PC-9 (cell line): Measurements from ENCODE around the gene LMNB1.

Experiments
- EZH2 ChIP-seq: fragments of 200-600 bp; sonication (generic); IDR thresholded peaks from 2 replicates; pipeline ENCODE4 v1.8.0; 2017; ENCODE audit warnings: antibody characterized with exemption, low read depth
- TF ChIP-seq, protein P1 (sequence below): fragments of 200-600 bp; sonication (generic); conservative IDR thresholded peaks from 2 replicates; pipeline ENCODE4 v1.6.1; 2017; ENCODE audit warnings: mixed run types, antibody characterized with exemption, mild to moderate bottlenecking, moderate library complexity

DNA sequence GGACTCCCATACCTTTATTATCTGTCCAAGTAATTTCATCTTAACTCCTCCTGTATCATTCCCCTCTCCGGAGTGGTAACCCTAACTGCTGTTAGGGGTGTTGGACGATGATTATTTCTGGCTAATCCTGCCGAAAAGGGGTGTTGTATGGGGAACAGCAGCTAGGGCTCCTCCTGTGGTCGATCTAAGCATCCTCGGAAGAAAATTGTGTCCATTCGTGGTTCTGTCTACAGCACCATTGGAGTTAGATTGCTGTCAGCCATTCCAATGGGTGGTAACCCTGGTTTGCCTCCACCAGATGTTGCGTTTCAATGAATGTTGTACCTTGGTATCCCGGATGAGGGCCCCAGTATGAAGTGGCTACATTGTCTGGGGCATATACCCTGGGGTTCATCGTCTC, 35.6 kb upstream of the LMNB1 start:
- TF ChIP-seq EZH2: no peak
- TF ChIP-seq, protein P1, sequence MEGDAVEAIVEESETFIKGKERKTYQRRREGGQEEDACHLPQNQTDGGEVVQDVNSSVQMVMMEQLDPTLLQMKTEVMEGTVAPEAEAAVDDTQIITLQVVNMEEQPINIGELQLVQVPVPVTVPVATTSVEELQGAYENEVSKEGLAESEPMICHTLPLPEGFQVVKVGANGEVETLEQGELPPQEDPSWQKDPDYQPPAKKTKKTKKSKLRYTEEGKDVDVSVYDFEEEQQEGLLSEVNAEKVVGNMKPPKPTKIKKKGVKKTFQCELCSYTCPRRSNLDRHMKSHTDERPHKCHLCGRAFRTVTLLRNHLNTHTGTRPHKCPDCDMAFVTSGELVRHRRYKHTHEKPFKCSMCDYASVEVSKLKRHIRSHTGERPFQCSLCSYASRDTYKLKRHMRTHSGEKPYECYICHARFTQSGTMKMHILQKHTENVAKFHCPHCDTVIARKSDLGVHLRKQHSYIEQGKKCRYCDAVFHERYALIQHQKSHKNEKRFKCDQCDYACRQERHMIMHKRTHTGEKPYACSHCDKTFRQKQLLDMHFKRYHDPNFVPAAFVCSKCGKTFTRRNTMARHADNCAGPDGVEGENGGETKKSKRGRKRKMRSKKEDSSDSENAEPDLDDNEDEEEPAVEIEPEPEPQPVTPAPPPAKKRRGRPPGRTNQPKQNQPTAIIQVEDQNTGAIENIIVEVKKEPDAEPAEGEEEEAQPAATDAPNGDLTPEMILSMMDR: no peak
